KMS-11 (cell line): Measurements from ENCODE around the gene MED22.
"Not testable (repeated sequence)": the region's sequence is repeated elsewhere in the genome, so short reads cannot be mapped to it uniquely, and the experiment has no call there.

Experiments
- H2AFZ ChIP-seq: fragments of 200-600 bp; sonication (generic); 2 replicates; pipeline ENCODE4 v1.6.1; 2016; ENCODE audit warnings: antibody characterized with exemption, mixed run types, low read depth
- H3K27ac ChIP-seq: fragments of 200-600 bp; sonication (generic); 2 replicates; pipeline ENCODE4 v1.6.1; 2016; ENCODE audit warnings: mild to moderate bottlenecking, mixed run types
- H3K27me3 ChIP-seq: fragments of 200-600 bp; sonication (generic); 2 replicates; pipeline ENCODE4 v1.6.1; 2017; ENCODE audit warnings: mild to moderate bottlenecking, low read depth, mixed run types, moderate library complexity; ENCODE audit not compliant: insufficient read depth
- H3K36me3 ChIP-seq: fragments of 200-600 bp; sonication (generic); 2 replicates; pipeline ENCODE4 v1.6.1; 2017; ENCODE audit warnings: mild to moderate bottlenecking, mixed run types; ENCODE audit not compliant: insufficient read depth
- H3K4me1 ChIP-seq: fragments of 200-600 bp; sonication (generic); 2 replicates; pipeline ENCODE4 v1.6.1; 2016; ENCODE audit warnings: mild to moderate bottlenecking, low read depth, mixed run types; ENCODE audit not compliant: poor library complexity, severe bottlenecking
- H3K4me2 ChIP-seq: fragments of 200-600 bp; sonication (generic); 2 replicates; pipeline ENCODE4 v1.7.0; 2016; ENCODE audit warnings: mild to moderate bottlenecking, mixed run types
- H3K4me3 ChIP-seq: fragments of 200-600 bp; sonication (generic); IDR thresholded peaks from 2 replicates; pipeline ENCODE4 v1.6.1; 2017; ENCODE audit warnings: low read depth, low read length, mixed read lengths; ENCODE audit not compliant: insufficient read depth
- H3K79me2 ChIP-seq: fragments of 200-600 bp; sonication (generic); 2 replicates; pipeline ENCODE4 v1.6.1; 2016; ENCODE audit warnings: low read depth, mixed run types; ENCODE audit not compliant: insufficient read depth
- H3K9ac ChIP-seq: fragments of 200-600 bp; sonication (generic); 2 replicates; pipeline ENCODE4 v1.6.1; 2016; ENCODE audit warnings: mild to moderate bottlenecking, mixed run types
- H4K20me1 ChIP-seq: fragments of 200-600 bp; sonication (generic); 2 replicates; pipeline ENCODE4 v1.6.1; 2016; ENCODE audit warnings: mild to moderate bottlenecking, mixed run types; ENCODE audit not compliant: insufficient read depth
- CTCF ChIP-seq: fragments of 200-600 bp; sonication (generic); conservative IDR thresholded peaks from 2 replicates; pipeline ENCODE4 v1.6.1; 2017; ENCODE audit warnings: low read depth, mild to moderate bottlenecking, antibody characterized with exemption, low read length, moderate library complexity, mixed read lengths

MED22 gene

DNA sequence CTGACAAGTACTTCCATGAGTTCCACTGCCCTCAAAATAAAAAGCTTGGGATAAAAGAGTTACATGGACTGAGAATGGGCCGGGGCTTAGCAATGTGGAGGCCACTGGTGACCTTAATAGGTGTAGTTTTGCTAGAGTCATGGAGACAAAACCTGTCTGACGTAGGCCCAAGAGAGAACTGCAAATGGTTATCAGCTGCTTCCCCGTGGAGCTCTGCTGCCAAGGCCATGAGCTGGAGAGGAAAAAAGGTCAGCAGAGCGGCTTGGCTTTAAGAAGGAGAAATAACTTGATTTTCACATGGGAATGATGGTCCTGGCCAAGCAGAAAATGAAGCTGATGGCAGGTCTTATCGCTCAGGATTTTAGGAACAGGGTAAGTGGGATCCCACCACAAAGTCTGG lies 8.3 kb downstream of the MED22 start:
- Histone ChIP-seq H3K27me3 (no peaks in the 10 kb centered on the region), H3K79me2 (peaks cover 9% of the 10 kb centered on the region; the same call in 1 of the 2 replicates), H3K36me3 (no peaks in the 10 kb centered on the region), H3K27ac (no peak overlapping the region), H3K4me3 (no peak overlapping the region), H3K4me1 (peaks cover 7% of the 10 kb centered on the region), H3K4me2 (no peak overlapping the region), H2AFZ (no peak overlapping the region), H4K20me1 (no peaks in the 10 kb centered on the region), H3K9ac (no peak overlapping the region)
- TF ChIP-seq CTCF: no peak

GRCh38 chr9:133335924-133336811 lies 11.8 kb downstream of the MED22 start, which contains the start of gene SURF6:
SURF6 (minus strand) TSS chr9:133336188; CDS start chr9:133336132, 56 bp downstream.
- Histone ChIP-seq H2AFZ (peak within 1 kb of the TSS; percentile 53), H4K20me1 (no peaks in the 10 kb centered on the region), H3K27ac (peak within 1 kb of the TSS; percentile 63), H3K36me3 (no peaks in the 10 kb centered on the region), H3K4me1 (peaks cover 10% of the 10 kb centered on the region), H3K9ac (peak within 1 kb of the TSS; percentile 62; the same call in 1 of the 2 replicates), H3K27me3 (no peaks in the 10 kb centered on the region), H3K4me2 (peak within 1 kb of the TSS; percentile 76), H3K4me3 (peak within 1 kb of the TSS; percentile 68), H3K79me2 (peaks cover 9% of the 10 kb centered on the region; the same call in 1 of the 2 replicates)
- no peak for TF ChIP-seq CTCF

GRCh38 chr9:133334888-133335287 lies 13.0 kb downstream of the MED22 start:
- peak overlapping the region; percentile 76 for H3K4me2 ChIP-seq
- H4K20me1 ChIP-seq, H3K79me2 ChIP-seq, H2AFZ ChIP-seq, H3K36me3 ChIP-seq, H3K27me3 ChIP-seq, H3K27ac ChIP-seq: not testable (repeated sequence)
- peak overlapping the region; percentile 62; the same call in 1 of the 2 replicates for H3K9ac ChIP-seq
- H3K4me1 ChIP-seq: peaks cover 10% of the 10 kb centered on the region
- peak overlapping the region; percentile 68 for H3K4me3 ChIP-seq

GRCh38 chr9:133334161-133334560 lies 13.8 kb downstream of the MED22 start:
- TF ChIP-seq CTCF: no peak
- Histone ChIP-seq H3K9ac (no peak overlapping the region), H3K4me3 (no peak overlapping the region), H3K4me2 (no peak overlapping the region), H3K36me3 (no peaks in the 10 kb centered on the region), H3K79me2 (peaks cover 9% of the 10 kb centered on the region; the same call in 1 of the 2 replicates), H3K4me1 (peaks cover 10% of the 10 kb centered on the region), H3K27ac (no peak overlapping the region), H4K20me1 (no peaks in the 10 kb centered on the region), H2AFZ (no peak overlapping the region), H3K27me3 (no peaks in the 10 kb centered on the region)

DNA sequence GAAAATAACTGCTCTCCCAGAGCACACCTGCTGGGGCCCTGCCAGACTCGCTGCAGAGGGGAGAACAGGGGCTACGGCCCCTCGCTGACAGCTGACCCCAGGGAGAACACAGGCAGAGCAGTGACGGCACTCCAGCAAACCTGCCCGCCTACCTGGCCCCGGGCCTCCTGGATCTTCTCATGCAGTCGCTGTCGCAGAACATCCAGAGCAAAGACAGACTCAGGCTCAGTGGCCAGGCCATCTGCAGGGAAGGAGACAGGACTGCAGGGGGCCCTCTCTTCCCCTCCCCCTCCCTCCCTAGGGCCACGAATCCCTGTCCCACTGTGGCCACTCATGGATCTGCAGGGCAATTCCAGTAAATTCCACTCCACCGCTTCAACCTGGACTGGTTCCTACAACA lies 14.4 kb downstream of the MED22 start:
- Histone ChIP-seq H2AFZ (no peak overlapping the region), H3K36me3 (no peaks in the 10 kb centered on the region), H3K27me3 (no peaks in the 10 kb centered on the region), H3K79me2 (peaks cover 9% of the 10 kb centered on the region; the same call in 1 of the 2 replicates), H3K27ac (no peak overlapping the region), H3K9ac (no peak overlapping the region), H4K20me1 (no peaks in the 10 kb centered on the region), H3K4me3 (no peak overlapping the region), H3K4me1 (peaks cover 10% of the 10 kb centered on the region), H3K4me2 (no peak overlapping the region)
- TF ChIP-seq CTCF: no peak
